SK-N-SH (cell line): ENCODE data around the gene C15orf61. TPM values are rescaled to one million over a fixed set of nuclear protein-coding genes. Genes with fewer than 3 reads are reported as not detected.

Experiments
- CTCF ChIA-PET: fragments of 300-600, 350-600 bp; formaldehyde crosslinking; extraction: SDS; loops from one replicate; lab custom pipeline; 2021; lab: Yijun Ruan, JAX
- POLR2A ChIA-PET: fragments of 350-600 bp; sonication (Branson Sonifier 250); formaldehyde crosslinking; extraction: SDS; loops from one replicate; lab custom pipeline; 2020; ENCODE audit warnings: antibody characterized with exemption, inconsistent platforms; lab: Yijun Ruan, JAX
- DNase-seq: peaks from one replicate; pipeline ENCODE4 v3.0.0; 2012
- H2AFZ ChIP-seq: fragments of 200-600 bp; sonication (generic); 2 replicates; pipeline ENCODE4 v1.8.1; 2016; ENCODE audit warnings: antibody characterized with exemption, mild to moderate bottlenecking, low read depth
- H3F3A ChIP-seq: fragments of 200-600 bp; sonication (generic); replicated peaks from 2 replicates; pipeline ENCODE3; 2016; ENCODE audit warnings: antibody characterized with exemption, mild to moderate bottlenecking; ENCODE audit not compliant: insufficient read depth
- H3K27ac ChIP-seq, 2 experiments: fragments of 200-500 bp in 1 of 2; fragments of 200-600 bp in 1 of 2; sonication (Bioruptor generic) in 1 of 2; sonication (generic), shearing (Covaris generic) in 1 of 2; 2 replicates each; pipeline versions ENCODE4 v1.5.1 to v1.6.1; 2014 to 2016; ENCODE audit warnings: low read depth in 2 of 2, inconsistent platforms in 1 of 2, low read length in 1 of 2, mild to moderate bottlenecking in 1 of 2, mixed read lengths in 1 of 2
- H3K27me3 ChIP-seq: fragments of 200-600 bp; sonication (generic), shearing (Covaris generic); 2 replicates; pipeline ENCODE4 v1.6.1; 2016; ENCODE audit warnings: mixed run types; ENCODE audit not compliant: insufficient read depth
- H3K36me3 ChIP-seq, 2 experiments: fragments of 200-500 bp in 1 of 2; fragments of 200-600 bp in 1 of 2; sonication (Bioruptor generic) in 1 of 2; sonication (generic) in 1 of 2; replicated peaks in 1 of 2; 2 replicates each; pipeline versions ENCODE3 to v1.5.1; 2014 to 2016; ENCODE audit warnings: low read length in 1 of 2, mild to moderate bottlenecking in 1 of 2; ENCODE audit not compliant: insufficient read depth in 2 of 2, control insufficient read depth in 1 of 2
- H3K4me1 ChIP-seq, 2 experiments: fragments of 200-500 bp in 1 of 2; fragments of 200-600 bp in 1 of 2; sonication (Bioruptor generic) in 1 of 2; sonication (generic), shearing (Covaris generic) in 1 of 2; 2 replicates each; pipeline versions ENCODE4 v1.5.1 to v1.6.1; 2014 to 2016; ENCODE audit warnings: low read depth in 1 of 2, low read length in 1 of 2, mixed run types in 1 of 2; ENCODE audit not compliant: insufficient read depth in 2 of 2, control insufficient read depth in 1 of 2
- H3K4me2 ChIP-seq: fragments of 200-600 bp; sonication (generic), shearing (Covaris generic); 2 replicates; pipeline ENCODE4 v1.6.1; 2017; ENCODE audit warnings: mixed run types
- H3K4me3 ChIP-seq, 2 experiments: fragments of 200-500 bp in 1 of 2; fragments of 200-600 bp in 1 of 2; sonication (Bioruptor generic) in 1 of 2; sonication (generic), shearing (Covaris generic) in 1 of 2; 2 replicates each; pipeline versions ENCODE4 v1.5.1 to v1.8.1; 2014 to 2016; ENCODE audit warnings: low read depth in 2 of 2, inconsistent platforms in 1 of 2, low read length in 1 of 2, mild to moderate bottlenecking in 1 of 2, mixed read lengths in 1 of 2, moderate library complexity in 1 of 2
- H3K79me2 ChIP-seq: fragments of 200-600 bp; sonication (generic); 2 replicates; pipeline ENCODE4 v1.8.1; 2017; ENCODE audit warnings: mild to moderate bottlenecking; ENCODE audit not compliant: insufficient read depth
- H3K9ac ChIP-seq: fragments of 200-600 bp; sonication (generic); 2 replicates; pipeline ENCODE4 v1.6.1; 2017; ENCODE audit warnings: mixed run types
- H3K9me2 ChIP-seq: fragments of 200-600 bp; sonication (generic); 2 replicates; pipeline ENCODE4 v1.6.1; 2017; ENCODE audit warnings: mixed run types
- H3K9me3 ChIP-seq: fragments of 200-600 bp; sonication (generic); 2 replicates; pipeline ENCODE4 v1.6.1; 2017; ENCODE audit warnings: mixed run types, mild to moderate bottlenecking, moderate library complexity
- H4K20me1 ChIP-seq: fragments of 200-600 bp; sonication (generic); 2 replicates; pipeline ENCODE4 v1.6.1; 2017; ENCODE audit warnings: mild to moderate bottlenecking, mixed run types; ENCODE audit not compliant: insufficient read depth
- CHD2 ChIP-seq: fragments of 150-350 bp; IDR thresholded peaks from 2 replicates; pipeline ENCODE4 v1.6.1; 2018; ENCODE audit warnings: low read length; ENCODE audit not compliant: partially characterized antibody
- FOXM1 ChIP-seq: IDR thresholded peaks from 2 replicates; pipeline ENCODE4 v1.4.0; 2012; ENCODE audit warnings: low read depth, mild to moderate bottlenecking
- GATA2 ChIP-seq: sonication (generic); formaldehyde crosslinking; IDR thresholded peaks from 2 replicates; pipeline ENCODE4 v1.5.0; 2020; ENCODE audit warnings: mild to moderate bottlenecking, missing genetic modification reagents
- MEF2A ChIP-seq: IDR thresholded peaks from 2 replicates; pipeline ENCODE4 v1.4.0; 2012; ENCODE audit warnings: low read depth, borderline replicate concordance
- NFIC ChIP-seq: IDR thresholded peaks from 2 replicates; pipeline ENCODE4 v1.4.0; 2012; ENCODE audit warnings: borderline replicate concordance
- NRF1 ChIP-seq: IDR thresholded peaks from 2 replicates; pipeline ENCODE4 v1.6.1; 2012; ENCODE audit warnings: low read depth, mild to moderate bottlenecking, low read length
- RAD21 ChIP-seq: IDR thresholded peaks from 2 replicates; pipeline ENCODE4 v1.6.1; 2012; ENCODE audit warnings: mild to moderate bottlenecking, low read length
- RCOR1 ChIP-seq: fragments of 150-350 bp; IDR thresholded peaks from 2 replicates; pipeline ENCODE4 v1.6.1; 2017; ENCODE audit warnings: antibody characterized with exemption, low read length
- RFX5 ChIP-seq: IDR thresholded peaks from 2 replicates; pipeline ENCODE4 v1.6.1; 2012; ENCODE audit warnings: mild to moderate bottlenecking, improper control_type of control experiment, low read length
- RXRA ChIP-seq: IDR thresholded peaks from 2 replicates; pipeline ENCODE4 v1.4.0; 2012; ENCODE audit warnings: low read depth, mild to moderate bottlenecking, borderline replicate concordance
- SIN3A ChIP-seq: IDR thresholded peaks from 2 replicates; pipeline ENCODE4 v1.6.1; 2012; ENCODE audit warnings: low read depth, mild to moderate bottlenecking, low read length, moderate library complexity, borderline replicate concordance
- TAF1 ChIP-seq: IDR thresholded peaks from 2 replicates; pipeline ENCODE4 v1.6.1; 2012; ENCODE audit warnings: low read depth, mild to moderate bottlenecking, low read length, moderate library complexity, borderline replicate concordance
- TCF12 ChIP-seq: IDR thresholded peaks from 2 replicates; pipeline ENCODE4 v1.4.0; 2012
- TEAD4 ChIP-seq: IDR thresholded peaks from 2 replicates; pipeline ENCODE4 v1.4.0; 2012; ENCODE audit warnings: mild to moderate bottlenecking, borderline replicate concordance; ENCODE audit not compliant: insufficient read depth
- USF2 ChIP-seq: fragments of 150-350 bp; IDR thresholded peaks from 2 replicates; pipeline ENCODE4 v1.6.1; 2017; ENCODE audit warnings: antibody characterized with exemption, low read length, low read depth, borderline replicate concordance
- WGBS: methylation state at CpG from one replicate; pipeline ENCODE4 v1.1.6; 2017; ENCODE audit warnings: low lambda C conversion rate; 5-methylcytosine and 5-hydroxymethylcytosine counted together
- polyA plus RNA-seq, 3 experiments: library from polyadenylated mRNA; depleted of rRNA; stranded (reverse); fragments of >200 nt; gene quantifications; 2 replicates each; pipeline ENCODE4 v1.2.3, GENCODE V29; 2012
- TF ChIP-seq, protein P1 (sequence below): IDR thresholded peaks from 2 replicates; pipeline ENCODE4 v1.6.1; 2012; ENCODE audit warnings: mild to moderate bottlenecking, low read depth, low read length, moderate library complexity

Gene C15orf61
- polyA plus RNA-seq, 1 of the 3 experiments (the other 2 are of a cell fraction), result 4.0 TPM

DNA sequence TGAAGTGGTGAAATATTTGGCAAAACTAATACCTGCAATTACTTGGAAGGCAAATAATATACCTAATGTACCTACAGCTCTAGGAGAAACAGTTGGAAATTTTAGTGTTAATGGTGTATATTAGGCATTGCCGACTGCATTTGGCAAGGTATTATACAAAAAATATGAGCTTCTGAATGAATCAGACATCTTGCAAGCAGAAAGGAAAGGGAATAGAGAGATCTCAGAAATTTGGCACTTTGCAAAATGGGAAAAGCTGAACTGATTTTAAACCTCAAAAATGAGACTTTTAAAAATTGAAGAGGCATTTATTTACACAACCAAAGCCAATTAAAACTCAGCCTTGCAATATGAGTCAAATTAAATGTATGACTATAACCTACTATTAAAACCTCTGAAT, 40.2 kb upstream of the C15orf61 start (continued):
- no peak for TF ChIP-seq USF2

DNA sequence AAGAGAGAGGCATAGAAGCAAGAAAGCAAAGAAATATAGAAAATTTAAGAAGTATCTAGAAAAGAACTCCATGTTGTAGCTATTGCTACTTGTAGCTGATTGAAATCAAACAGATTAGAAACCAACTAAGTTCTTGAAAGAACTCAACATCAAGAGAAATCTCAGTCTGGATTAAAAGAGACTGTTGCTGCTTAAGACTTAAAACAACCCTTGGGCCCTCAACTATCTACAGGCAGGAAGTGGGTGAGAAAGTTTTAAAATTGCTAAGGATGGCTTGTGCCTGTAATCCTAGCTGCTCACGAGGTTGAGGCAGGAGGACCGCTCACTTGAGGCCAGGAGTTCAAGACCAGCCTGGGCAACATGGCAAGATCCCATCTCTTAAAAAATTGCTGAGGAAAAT, 39.3 kb upstream of the C15orf61 start:
- ChIA-PET POLR2A (no interaction called here), CTCF (no interaction called here)
- no peak overlapping the region for H2AFZ ChIP-seq
- no peaks in the 10 kb centered on the region for H3F3A ChIP-seq
- no peaks in the 10 kb centered on the region for H3K79me2 ChIP-seq
- 73% methylated on average over 2 of the region's 2 CpGs for WGBS
- H3K9me3 ChIP-seq, result no peaks in the 10 kb centered on the region
- H3K27me3 ChIP-seq, result no peaks in the 10 kb centered on the region
- DNase-seq, result no peak
- H4K20me1 ChIP-seq, result no peaks in the 10 kb centered on the region
- H3K36me3 ChIP-seq, result no peaks in the 10 kb centered on the region
- H3K9me2 ChIP-seq, result no peaks in the 10 kb centered on the region
- no peak overlapping the region for H3K4me2 ChIP-seq
- peaks cover 6% of the 10 kb centered on the region in 2 experiments; a peak in 2 of 4 replicates for H3K4me1 ChIP-seq
- no peak overlapping the region for H3K27ac ChIP-seq
- no peak overlapping the region for H3K9ac ChIP-seq
- no peak overlapping the region for H3K4me3 ChIP-seq
- TF ChIP-seq, protein P1, sequence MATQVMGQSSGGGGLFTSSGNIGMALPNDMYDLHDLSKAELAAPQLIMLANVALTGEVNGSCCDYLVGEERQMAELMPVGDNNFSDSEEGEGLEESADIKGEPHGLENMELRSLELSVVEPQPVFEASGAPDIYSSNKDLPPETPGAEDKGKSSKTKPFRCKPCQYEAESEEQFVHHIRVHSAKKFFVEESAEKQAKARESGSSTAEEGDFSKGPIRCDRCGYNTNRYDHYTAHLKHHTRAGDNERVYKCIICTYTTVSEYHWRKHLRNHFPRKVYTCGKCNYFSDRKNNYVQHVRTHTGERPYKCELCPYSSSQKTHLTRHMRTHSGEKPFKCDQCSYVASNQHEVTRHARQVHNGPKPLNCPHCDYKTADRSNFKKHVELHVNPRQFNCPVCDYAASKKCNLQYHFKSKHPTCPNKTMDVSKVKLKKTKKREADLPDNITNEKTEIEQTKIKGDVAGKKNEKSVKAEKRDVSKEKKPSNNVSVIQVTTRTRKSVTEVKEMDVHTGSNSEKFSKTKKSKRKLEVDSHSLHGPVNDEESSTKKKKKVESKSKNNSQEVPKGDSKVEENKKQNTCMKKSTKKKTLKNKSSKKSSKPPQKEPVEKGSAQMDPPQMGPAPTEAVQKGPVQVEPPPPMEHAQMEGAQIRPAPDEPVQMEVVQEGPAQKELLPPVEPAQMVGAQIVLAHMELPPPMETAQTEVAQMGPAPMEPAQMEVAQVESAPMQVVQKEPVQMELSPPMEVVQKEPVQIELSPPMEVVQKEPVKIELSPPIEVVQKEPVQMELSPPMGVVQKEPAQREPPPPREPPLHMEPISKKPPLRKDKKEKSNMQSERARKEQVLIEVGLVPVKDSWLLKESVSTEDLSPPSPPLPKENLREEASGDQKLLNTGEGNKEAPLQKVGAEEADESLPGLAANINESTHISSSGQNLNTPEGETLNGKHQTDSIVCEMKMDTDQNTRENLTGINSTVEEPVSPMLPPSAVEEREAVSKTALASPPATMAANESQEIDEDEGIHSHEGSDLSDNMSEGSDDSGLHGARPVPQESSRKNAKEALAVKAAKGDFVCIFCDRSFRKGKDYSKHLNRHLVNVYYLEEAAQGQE, result no peak
- TF ChIP-seq RAD21 (no peak), CHD2 (no peak), TEAD4 (no peak), MEF2A (no peak), RCOR1 (no peak), RFX5 (no peak), FOXM1 (no peak), NRF1 (no peak), NFIC (no peak), RXRA (no peak), GATA2 (no peak), TAF1 (no peak), SIN3A (no peak), TCF12 (no peak)
- TF ChIP-seq, all 33 proteins: peak for 0
